ENCODE measurements around the gene G2E3.
"Not testable (repeated sequence)": the region's sequence is repeated elsewhere in the genome, so short reads cannot be mapped to it uniquely, and the experiment has no call there.

G2E3 gene

DNA sequence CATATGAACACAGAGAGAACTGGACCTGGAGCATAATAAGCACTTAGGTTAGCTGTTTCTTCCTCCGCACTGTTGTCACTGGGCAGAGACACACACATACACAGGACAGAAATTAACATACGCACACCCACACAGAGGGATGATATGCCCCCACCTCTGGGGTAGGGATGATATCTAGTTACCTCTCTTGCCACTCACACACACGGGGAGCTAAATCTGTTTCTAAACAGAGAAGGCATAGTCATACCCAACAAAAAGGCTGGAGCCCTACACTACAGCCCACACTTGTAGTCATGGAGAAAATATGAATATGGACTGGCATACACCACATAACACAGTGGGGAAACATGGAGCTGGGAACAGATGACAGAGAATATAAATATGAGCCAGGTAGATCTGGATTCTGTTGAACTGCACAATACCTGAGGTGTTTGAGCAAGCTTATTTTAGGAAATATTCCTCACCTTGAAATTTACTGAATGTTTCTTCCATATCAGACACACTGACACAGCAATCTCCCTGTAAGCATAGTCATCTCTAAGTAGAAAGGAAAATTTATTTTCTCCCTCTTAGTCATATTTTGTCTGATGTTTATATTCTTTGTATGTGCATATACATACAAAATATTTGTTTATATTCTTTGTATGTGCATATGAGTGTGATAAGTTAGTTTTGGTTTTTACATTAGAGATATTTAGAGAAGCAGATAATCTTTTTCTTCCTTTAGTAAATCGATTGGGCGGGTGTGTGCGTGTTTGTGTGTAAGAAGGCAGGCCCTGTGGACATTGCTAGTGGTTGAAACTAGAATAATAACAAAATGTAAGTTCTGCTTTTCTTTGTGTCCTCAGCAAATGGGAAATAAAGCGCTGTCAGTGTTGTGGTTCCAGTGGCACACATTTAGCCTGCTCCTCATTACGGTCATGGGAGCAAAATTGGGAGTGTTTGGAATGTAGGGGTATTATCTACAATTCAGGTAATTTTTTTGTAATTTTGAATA is 42.3 kb downstream of the G2E3 start:
- H3K36me3 Mint-ChIP-seq: peaks cover 23 to 25% of the 10 kb centered on the region in 2 donors
- no peak overlapping the region for H3K4me3 Mint-ChIP-seq
- H3K27ac Mint-ChIP-seq: no peak overlapping the region
- ATAC-seq (replicated peaks) (no peak), DNase-seq (no peak)
- no peaks in the 10 kb centered on the region for H3K27me3 Mint-ChIP-seq
- no peaks in the 10 kb centered on the region for H3K4me1 Mint-ChIP-seq
- H3K9me3 Mint-ChIP-seq: no peaks in the 10 kb centered on the region

- ATAC-seq (replicated peaks): no peak
- no peaks in the 10 kb centered on the region for H3K27me3 Mint-ChIP-seq
- no peaks in the 10 kb centered on the region for H3K9me3 Mint-ChIP-seq
Observed at GRCh38 chr14:30603402-30603801, 44.4 kb downstream of the G2E3 start.

DNA sequence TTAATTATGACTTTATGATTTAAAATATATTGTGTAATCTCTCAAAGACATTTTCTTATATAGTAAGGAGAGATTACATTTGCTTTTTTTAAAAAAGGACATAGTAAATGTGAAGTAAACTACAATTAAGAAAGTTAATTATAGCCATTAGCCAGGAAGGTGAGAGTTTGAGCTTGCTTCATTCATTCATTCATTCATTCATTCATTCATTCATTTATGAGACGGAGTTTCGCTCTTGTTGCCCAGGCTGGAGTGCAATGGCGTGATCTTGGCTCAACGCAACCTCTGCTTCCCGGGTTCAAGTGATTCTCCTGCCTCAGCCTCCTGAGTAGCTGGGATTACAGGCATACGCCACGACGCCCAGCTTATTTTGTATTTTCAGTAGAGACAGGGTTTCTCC is 45.7 kb downstream of the G2E3 start:
- DNase-seq; ATAC-seq (replicated peaks); H3K27ac Mint-ChIP-seq; H3K9me3 Mint-ChIP-seq; H3K4me1 Mint-ChIP-seq; H3K4me3 Mint-ChIP-seq; H3K27me3 Mint-ChIP-seq: not testable (repeated sequence)
- H3K36me3 Mint-ChIP-seq: peaks cover 17 to 23% of the 10 kb centered on the region in 2 donors

More at GRCh38 chr14:30603402-30603801, 44.4 kb downstream of the G2E3 start:
- Mint-ChIP-seq H3K27ac (no peak overlapping the region), H3K4me1 (no peaks in the 10 kb centered on the region), H3K4me3 (no peak overlapping the region), H3K36me3 (peaks cover 23 to 28% of the 10 kb centered on the region in 2 donors)
- no peak for DNase-seq

DNA sequence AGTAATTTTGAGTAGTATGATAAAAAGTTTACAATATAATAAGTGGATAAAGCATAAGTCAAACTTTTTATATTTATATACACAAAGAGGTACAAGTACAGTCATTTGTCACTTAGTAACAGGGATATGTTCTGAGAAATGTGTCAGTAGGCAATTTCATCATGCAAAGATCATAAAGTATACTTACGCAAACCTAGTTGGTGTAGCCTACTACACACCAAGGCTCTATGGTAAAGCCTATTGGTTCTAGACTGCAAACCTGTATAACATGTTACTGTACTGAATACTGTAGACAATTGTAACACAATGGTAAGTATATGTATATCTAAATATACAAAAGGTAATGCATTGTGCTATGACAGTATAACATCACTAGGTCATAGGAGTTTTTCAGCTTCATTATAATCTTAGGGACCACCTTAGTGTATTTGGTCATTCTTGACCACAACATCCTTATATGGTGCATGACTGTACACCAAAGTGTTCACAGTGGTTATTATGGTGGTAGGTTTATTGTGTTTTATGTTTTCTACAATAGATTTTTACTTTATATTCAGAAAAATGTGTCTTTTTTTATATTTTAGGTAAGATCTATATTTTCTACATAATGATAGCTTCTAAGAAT is 48.3 kb downstream of the G2E3 start:
- peaks cover 10 to 14% of the 10 kb centered on the region in 2 donors for H3K36me3 Mint-ChIP-seq
- no peaks in the 10 kb centered on the region for H3K27me3 Mint-ChIP-seq
- no peaks in the 10 kb centered on the region for H3K4me1 Mint-ChIP-seq
- no peak overlapping the region for H3K27ac Mint-ChIP-seq
- no peaks in the 10 kb centered on the region for H3K9me3 Mint-ChIP-seq
- DNase-seq (no peak), ATAC-seq (replicated peaks) (no peak)
- no peak overlapping the region for H3K4me3 Mint-ChIP-seq

DNA sequence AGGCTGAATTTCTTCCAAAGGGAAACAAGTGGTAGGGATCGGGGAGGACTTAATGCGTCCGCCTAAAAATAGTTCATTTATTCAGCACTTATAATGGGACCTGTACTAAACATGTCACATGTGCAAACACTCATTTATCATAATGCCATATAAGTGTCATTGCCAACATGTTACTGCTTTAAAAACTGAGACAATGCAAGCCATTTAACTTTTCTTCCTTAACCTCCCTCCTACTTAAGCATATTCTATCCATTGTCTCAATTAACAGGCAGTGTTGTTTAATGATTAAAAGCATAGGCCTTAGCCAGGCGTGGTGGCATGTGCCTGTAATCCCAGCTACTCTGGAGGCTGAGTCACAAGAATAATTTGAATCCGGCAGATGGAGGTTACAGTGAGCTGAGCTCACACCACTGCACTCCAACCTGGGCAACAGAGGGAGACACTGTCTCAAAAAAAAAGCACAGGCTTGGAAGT is 49.6 kb downstream of the G2E3 start:
- DNase-seq: no peak

DNA sequence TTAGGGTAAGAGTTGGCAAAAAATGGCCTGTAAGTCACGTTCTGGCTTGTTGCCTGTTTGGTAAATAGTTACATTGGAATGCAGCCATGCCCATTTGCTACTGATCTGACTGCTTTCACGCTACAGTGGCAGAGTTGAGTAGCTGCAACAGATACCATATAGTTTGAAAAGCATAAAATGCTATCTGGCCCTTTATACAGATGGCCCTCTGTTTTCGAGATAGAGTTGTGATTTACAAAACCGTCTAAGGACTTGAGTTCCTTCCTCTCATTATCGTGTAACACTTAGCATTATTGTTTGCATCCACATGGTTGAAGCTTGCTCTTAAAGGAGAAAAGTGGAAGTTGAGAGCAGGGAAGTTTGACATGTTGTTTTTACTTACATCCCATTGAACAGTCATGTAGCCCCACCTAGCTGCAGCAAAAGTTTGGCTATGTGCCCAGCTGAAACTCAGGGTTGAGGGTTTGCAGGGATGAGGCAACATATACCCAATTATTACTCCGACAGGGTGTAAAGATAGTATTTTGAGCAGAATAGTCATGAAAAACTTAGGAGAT is 51.9 kb downstream of the G2E3 start:
- Mint-ChIP-seq H3K36me3 (peaks cover 5 to 10% of the 10 kb centered on the region in 2 donors), H3K9me3 (no peaks in the 10 kb centered on the region), H3K4me1 (no peaks in the 10 kb centered on the region), H3K27me3 (no peaks in the 10 kb centered on the region), H3K4me3 (no peak overlapping the region), H3K27ac (peak overlapping the region; percentile 25)
- ATAC-seq (replicated peaks) (peak in 1 of 2 donors; percentile 25), DNase-seq (no peak)

More for the DNA sequence above, 49.6 kb downstream of the G2E3 start:
- H3K36me3 Mint-ChIP-seq: peaks cover 8 to 14% of the 10 kb centered on the region in 2 donors
- no peaks in the 10 kb centered on the region for H3K27me3 Mint-ChIP-seq
- H3K4me1 Mint-ChIP-seq: no peaks in the 10 kb centered on the region
- no peak overlapping the region for H3K27ac Mint-ChIP-seq
- no peak overlapping the region for H3K4me3 Mint-ChIP-seq
- H3K9me3 Mint-ChIP-seq: no peaks in the 10 kb centered on the region
- ATAC-seq (replicated peaks): no peak

GRCh38 chr14:30614155-30614554 is 55.2 kb downstream of the G2E3 start:
- no peaks in the 10 kb centered on the region for H3K9me3 Mint-ChIP-seq
- no peak overlapping the region for H3K4me3 Mint-ChIP-seq
- H3K36me3 Mint-ChIP-seq: peaks cover 6% of the 10 kb centered on the region in 2 donors
- ATAC-seq (replicated peaks) (no peak), DNase-seq (no peak)
- no peak overlapping the region for H3K27ac Mint-ChIP-seq
- H3K4me1 Mint-ChIP-seq: no peaks in the 10 kb centered on the region
- H3K27me3 Mint-ChIP-seq: no peaks in the 10 kb centered on the region

DNA sequence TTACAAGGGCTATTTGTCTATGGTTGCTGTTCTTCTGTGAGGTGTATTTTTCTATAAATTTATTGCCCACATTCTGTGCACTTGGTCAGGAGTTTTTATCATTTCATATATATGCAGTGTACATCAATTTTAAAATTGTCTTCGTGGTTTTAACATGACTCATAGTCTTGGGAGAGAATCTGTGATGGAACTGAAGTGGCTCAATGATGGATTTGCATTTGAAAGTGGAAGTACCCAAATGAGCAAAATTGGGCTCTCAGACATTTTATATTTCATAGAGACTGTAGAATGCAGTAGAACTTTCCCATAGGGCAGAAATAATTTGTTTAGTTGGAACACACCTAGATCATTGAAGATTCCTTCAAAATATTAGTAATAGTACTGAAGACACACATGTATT is 61.2 kb downstream of the G2E3 start:
- ATAC-seq (replicated peaks) (peak in 1 of 2 donors; percentile 22), DNase-seq (no peak)
- Mint-ChIP-seq H3K27me3 (no peaks in the 10 kb centered on the region), H3K4me1 (peaks cover 17 to 20% of the 10 kb centered on the region in 2 donors), H3K9me3 (no peaks in the 10 kb centered on the region), H3K27ac (peak overlapping the region; percentile 6), H3K36me3 (peaks cover 10 to 11% of the 10 kb centered on the region in 2 donors), H3K4me3 (peak overlapping the region; percentile 44 to 54)

DNA sequence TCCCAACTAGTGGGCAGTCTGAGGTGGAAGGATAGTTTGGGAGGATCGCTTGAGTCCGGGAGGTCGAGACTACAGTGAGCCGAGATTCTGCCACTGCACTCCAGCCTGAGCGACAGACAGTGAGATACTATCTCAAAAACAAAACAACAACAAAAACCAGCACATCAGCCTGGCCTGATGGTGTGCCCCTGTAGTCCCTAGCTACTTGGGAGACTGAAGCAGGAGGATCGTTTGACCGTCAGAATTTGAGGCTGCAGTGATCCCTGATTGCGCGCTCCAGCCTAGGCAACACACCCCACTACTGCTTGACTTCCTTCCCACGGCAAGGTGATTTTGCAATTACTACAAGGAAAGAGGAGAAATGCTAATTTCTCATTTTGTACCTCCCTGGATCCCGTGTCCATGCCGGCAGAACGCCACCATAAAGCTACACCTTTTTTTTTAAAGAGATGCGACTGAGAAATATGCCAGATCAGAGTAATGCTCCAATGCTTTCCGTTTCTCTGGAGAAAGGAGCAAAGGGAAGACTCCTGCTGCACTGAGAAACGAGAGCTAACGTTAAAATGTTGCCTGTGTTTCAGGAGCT is 62.5 kb downstream of the G2E3 start:
- Mint-ChIP-seq H3K36me3 (peaks cover 9 to 11% of the 10 kb centered on the region in 2 donors), H3K4me1 (peaks cover 17 to 23% of the 10 kb centered on the region in 2 donors), H3K27ac (peak overlapping the region; percentile 95), H3K9me3 (no peaks in the 10 kb centered on the region), H3K4me3 (peak overlapping the region; percentile 90 to 92), H3K27me3 (no peaks in the 10 kb centered on the region)
- DNase-seq (no peak), ATAC-seq (replicated peaks) (peak; percentile 17 to 22)

DNA sequence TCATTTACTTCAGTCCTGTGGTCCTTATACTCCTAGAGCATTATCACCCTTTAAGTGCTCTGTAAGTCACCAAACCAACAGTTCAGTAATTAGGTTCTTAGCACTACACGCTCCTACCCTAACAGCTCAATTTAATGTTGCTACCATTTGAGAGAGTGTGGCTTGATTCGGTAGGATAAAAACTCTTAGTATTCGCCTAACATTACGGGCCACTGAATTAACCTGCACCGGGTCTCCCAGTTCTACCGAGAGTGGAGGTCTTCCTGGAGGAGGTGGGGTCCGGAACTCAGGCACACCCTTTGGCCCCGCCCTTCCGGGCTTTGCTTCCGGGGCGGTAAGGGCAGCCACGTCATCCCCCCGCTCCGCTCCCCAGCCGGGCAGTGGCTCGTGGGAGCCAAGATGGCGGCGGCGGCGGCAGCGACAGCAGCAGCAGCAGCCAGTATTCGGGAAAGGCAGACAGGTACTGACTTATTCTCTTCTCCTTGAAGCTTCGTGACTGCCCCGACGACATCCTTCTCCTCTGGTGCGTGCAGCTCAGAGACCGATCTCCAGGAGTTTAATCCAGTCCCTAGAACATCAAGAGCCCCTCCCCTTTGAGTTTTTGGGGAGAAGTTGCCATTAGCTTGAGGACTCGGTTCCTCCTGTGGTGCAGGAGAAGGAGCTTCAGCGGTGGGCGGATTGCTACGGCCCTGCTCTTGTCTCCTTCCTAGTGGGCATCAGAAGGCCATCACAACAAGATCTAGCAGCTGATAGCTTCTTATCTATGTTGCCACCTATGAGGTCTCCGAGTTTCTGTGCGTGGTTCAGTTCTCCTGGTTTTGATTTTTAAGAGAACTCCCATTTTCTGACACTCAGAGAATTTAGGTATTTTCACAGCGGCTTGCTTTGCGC is 63.2 kb downstream of the G2E3 start, which contains the start of gene SCFD1:
SCFD1 (plus strand) TSS at position 380 of the 891 bp plus-strand sequence; CDS start at position 400, 20 bp downstream.
- H3K27ac Mint-ChIP-seq: peak within 1 kb of the TSS; percentile 95
- no peaks in the 10 kb centered on the region for H3K9me3 Mint-ChIP-seq
- ATAC-seq (replicated peaks) (peak; percentile 98 to 99), DNase-seq (peak; percentile 91)
- peaks cover 20 to 26% of the 10 kb centered on the region in 2 donors for H3K4me1 Mint-ChIP-seq
- no peaks in the 10 kb centered on the region for H3K27me3 Mint-ChIP-seq
- peaks cover 9 to 11% of the 10 kb centered on the region in 2 donors for H3K36me3 Mint-ChIP-seq
- peak within 1 kb of the TSS; percentile 90 to 92 for H3K4me3 Mint-ChIP-seq

DNA sequence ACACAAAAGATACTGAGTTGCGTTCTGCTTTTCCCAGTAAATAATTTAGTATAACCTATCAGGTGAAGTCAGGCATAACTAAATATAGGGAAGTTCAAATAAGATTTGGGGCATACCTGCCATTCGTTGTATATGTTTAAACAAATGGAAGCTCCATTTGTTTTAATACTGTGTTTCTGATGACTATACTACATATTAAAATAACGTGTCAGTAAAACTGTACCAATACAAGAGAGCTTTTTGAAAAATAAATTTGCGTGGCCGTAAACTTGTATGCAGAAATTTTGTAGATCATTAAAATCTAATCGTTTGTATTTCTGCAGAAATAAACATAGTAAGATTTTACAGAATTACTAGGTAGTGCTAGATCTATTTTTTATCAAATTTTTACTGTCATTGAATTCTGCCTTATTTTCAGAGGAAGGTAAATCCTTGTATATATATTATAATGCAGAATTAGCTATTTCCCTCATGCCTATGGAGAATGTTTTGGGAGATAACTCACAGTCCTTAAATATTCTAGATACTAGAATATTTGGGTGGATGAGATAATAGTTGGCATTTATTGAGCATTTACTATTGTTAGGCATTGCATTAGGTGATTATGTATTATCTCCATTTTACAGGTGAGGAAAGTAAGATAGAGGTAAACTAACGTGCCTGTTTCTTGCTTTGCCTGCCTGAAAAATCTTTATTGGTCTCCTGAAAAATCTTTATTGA is 64.6 kb downstream of the G2E3 start:
- H3K9me3 Mint-ChIP-seq: no peaks in the 10 kb centered on the region
- peaks cover 23 to 36% of the 10 kb centered on the region in 2 donors for H3K4me1 Mint-ChIP-seq
- no peaks in the 10 kb centered on the region for H3K27me3 Mint-ChIP-seq
- H3K27ac Mint-ChIP-seq: no peak overlapping the region
- H3K36me3 Mint-ChIP-seq: peaks cover 12 to 19% of the 10 kb centered on the region in 2 donors
- ATAC-seq (replicated peaks) (no peak), DNase-seq (no peak)
- peak overlapping the region; percentile 54 to 66 for H3K4me3 Mint-ChIP-seq

GRCh38 chr14:30624132-30624423 is 65.1 kb downstream of the G2E3 start:
- H3K27me3 Mint-ChIP-seq: no peaks in the 10 kb centered on the region
- H3K9me3 Mint-ChIP-seq: no peaks in the 10 kb centered on the region
- H3K27ac Mint-ChIP-seq: no peak overlapping the region
- H3K4me1 Mint-ChIP-seq: peaks cover 23 to 36% of the 10 kb centered on the region in 2 donors
- H3K36me3 Mint-ChIP-seq: peaks cover 12 to 22% of the 10 kb centered on the region in 2 donors
- peak overlapping the region in 1 of 2 donors; percentile 22 for H3K4me3 Mint-ChIP-seq
- no peak for ATAC-seq (replicated peaks)
- no peak for DNase-seq

- Mint-ChIP-seq H3K27me3 (no peaks in the 10 kb centered on the region), H3K9me3 (no peaks in the 10 kb centered on the region), H3K36me3 (peaks cover 12 to 22% of the 10 kb centered on the region in 2 donors), H3K4me1 (peaks cover 20 to 28% of the 10 kb centered on the region in 2 donors), H3K4me3 (no peak overlapping the region), H3K27ac (no peak overlapping the region)
- DNase-seq: no peak
- ATAC-seq (replicated peaks): no peak
Observed at GRCh38 chr14:30625533-30625932, 66.6 kb downstream of the G2E3 start.

All from stimulated activated naive B cell treated with anti-CD40 and anti-IgM and Interleukin-4, amounts not matched to agents 10 μg/mL and 1 μg/mL and 100 μg/mL, for 72 hours (primary cell).